PC-9 (cell line): Measurements from ENCODE around the gene PACSIN1. TPM values are rescaled to one million over a fixed set of nuclear protein-coding genes. Genes with fewer than 3 reads are reported as not detected.

ENCODE experiments used
- BruUV-seq: library from RNA; stranded (reverse); fragments of 400-500 nt; replicated peaks from 2 replicates; lab custom pipeline; 2021; lab: Mats Ljungman, UMichigan
- CTCF ChIA-PET: fragments of 300-600 bp; sonication (Branson Sonifier 250); formaldehyde crosslinking; loops from one replicate; lab custom pipeline; 2022; ENCODE audit warnings: antibody characterized with exemption; lab: Charles Lee
- POLR2A ChIA-PET: fragments of 300-600 bp; sonication (Branson Sonifier 250); formaldehyde crosslinking; loops from one replicate; lab custom pipeline; 2022; ENCODE audit warnings: antibody characterized with exemption; ENCODE audit not compliant: unreplicated experiment; lab: Charles Lee
- DNase-seq, 2 experiments: peaks; one replicate each; pipeline versions ENCODE4 v3.0.0 to v3.0.0-alpha.2; 2015 to 2022; ENCODE audit warnings: mixed read lengths in 1 of 2
- H2AFZ ChIP-seq: fragments of 200-600 bp; sonication (generic); 2 replicates; pipeline ENCODE4 v1.8.1; 2017; ENCODE audit warnings: antibody characterized with exemption
- H3F3A ChIP-seq: fragments of 200-600 bp; sonication (generic); 2 replicates; pipeline ENCODE4 v1.8.1; 2017; ENCODE audit warnings: antibody characterized with exemption, mild to moderate bottlenecking, low read depth; ENCODE audit not compliant: insufficient read depth
- H3K27ac ChIP-seq: fragments of 200-600 bp; sonication (generic); 2 replicates; pipeline ENCODE4 v1.6.1; 2016; ENCODE audit warnings: mixed run types
- H3K27me3 ChIP-seq: fragments of 200-600 bp; sonication (generic); 2 replicates; pipeline ENCODE4 v1.6.1; 2016; ENCODE audit warnings: low read depth, mixed run types; ENCODE audit not compliant: insufficient read depth
- H3K36me3 ChIP-seq: fragments of 200-600 bp; sonication (generic); 2 replicates; pipeline ENCODE4 v1.6.1; 2016; ENCODE audit warnings: low read depth, mixed run types
- H3K4me1 ChIP-seq: fragments of 200-600 bp; sonication (generic); replicated peaks from 2 replicates; pipeline ENCODE4 v1.6.1; 2016; ENCODE audit warnings: mixed run types; ENCODE audit not compliant: insufficient read depth
- H3K4me2 ChIP-seq: fragments of 200-600 bp; sonication (generic); 2 replicates; pipeline ENCODE4 v1.6.1; 2017; ENCODE audit warnings: mixed run types
- H3K4me3 ChIP-seq: fragments of 200-600 bp; sonication (generic); 2 replicates; pipeline ENCODE4 v1.6.1; 2016; ENCODE audit warnings: mixed run types
- H3K79me2 ChIP-seq: fragments of 200-600 bp; sonication (generic); 2 replicates; pipeline ENCODE4 v1.6.1; 2017; ENCODE audit warnings: low read depth, mixed run types
- H3K9me2 ChIP-seq: fragments of 200-600 bp; sonication (generic); 2 replicates; pipeline ENCODE4 v1.8.1; 2017; ENCODE audit warnings: mild to moderate bottlenecking; ENCODE audit not compliant: insufficient read depth
- H3K9me3 ChIP-seq: fragments of 200-600 bp; sonication (generic); 2 replicates; pipeline ENCODE4 v1.8.1; 2016; ENCODE audit warnings: low read depth; ENCODE audit not compliant: insufficient read depth
- H4K20me1 ChIP-seq: fragments of 200-600 bp; sonication (generic); 2 replicates; pipeline ENCODE4 v1.8.1; 2017; ENCODE audit not compliant: insufficient read depth
- EZH2 ChIP-seq: fragments of 200-600 bp; sonication (generic); IDR thresholded peaks from 2 replicates; pipeline ENCODE4 v1.8.0; 2017; ENCODE audit warnings: antibody characterized with exemption, low read depth
- intact Hi-C: fragments of 100-400 bp; cut with micrococcal nuclease; formaldehyde crosslinking; loops from one replicate; pipeline ENCODE4 v1.10.0; 2022; ENCODE audit not compliant: unreplicated experiment
- total RNA-seq: library from RNA; stranded (reverse); gene quantifications from 2 replicates; pipeline ENCODE4 v1.2.3, GENCODE V29; 2021
- TF ChIP-seq, protein P1 (sequence below): fragments of 200-600 bp; sonication (generic); conservative IDR thresholded peaks from 2 replicates; pipeline ENCODE4 v1.6.1; 2017; ENCODE audit warnings: mixed run types, antibody characterized with exemption, mild to moderate bottlenecking, moderate library complexity

Gene PACSIN1
- total RNA-seq, 1 experiment from 2014 or later = 5.0 TPM

DNA sequence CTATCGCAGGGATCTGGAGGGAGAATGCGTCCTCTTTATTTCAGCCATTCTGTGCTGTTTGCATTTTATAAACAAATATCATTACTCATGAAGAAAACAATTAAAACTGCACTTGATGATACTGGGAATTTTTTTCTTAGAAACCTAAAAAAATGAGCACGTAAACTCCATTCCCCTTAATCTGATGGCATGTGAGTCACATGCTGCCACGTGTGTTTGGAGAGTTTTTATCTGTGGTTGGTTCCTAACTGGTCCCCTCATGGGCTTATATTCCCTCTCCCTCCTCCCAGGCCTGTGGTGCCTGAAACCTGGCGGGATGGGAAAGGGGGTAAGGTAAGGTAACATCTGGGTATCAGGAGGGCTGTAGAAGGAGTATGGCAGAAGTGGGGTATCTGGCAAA lies 6.5 kb downstream of the PACSIN1 start:
- peaks cover 6% of the 10 kb centered on the region; the same call in 1 of the 2 replicates for H3K4me1 ChIP-seq
- H3F3A ChIP-seq = peaks cover 6% of the 10 kb centered on the region; the same call in 1 of the 2 replicates
- ChIA-PET POLR2A (no interaction called here), CTCF (no interaction called here)
- H3K9me2 ChIP-seq = no peaks in the 10 kb centered on the region
- intact Hi-C loops = no loop called here
- H3K9me3 ChIP-seq = no peaks in the 10 kb centered on the region
- no peak overlapping the region for H3K27ac ChIP-seq
- H3K79me2 ChIP-seq = no peaks in the 10 kb centered on the region
- no peaks in the 10 kb centered on the region for H4K20me1 ChIP-seq
- H3K4me2 ChIP-seq = no peak overlapping the region
- no peak for DNase-seq
- BruUV-seq = no TSS peak
- H3K4me3 ChIP-seq = no peak overlapping the region
- no peak overlapping the region for H2AFZ ChIP-seq
- no peaks in the 10 kb centered on the region for H3K36me3 ChIP-seq
- H3K27me3 ChIP-seq = no peaks in the 10 kb centered on the region
- TF ChIP-seq, protein P1, sequence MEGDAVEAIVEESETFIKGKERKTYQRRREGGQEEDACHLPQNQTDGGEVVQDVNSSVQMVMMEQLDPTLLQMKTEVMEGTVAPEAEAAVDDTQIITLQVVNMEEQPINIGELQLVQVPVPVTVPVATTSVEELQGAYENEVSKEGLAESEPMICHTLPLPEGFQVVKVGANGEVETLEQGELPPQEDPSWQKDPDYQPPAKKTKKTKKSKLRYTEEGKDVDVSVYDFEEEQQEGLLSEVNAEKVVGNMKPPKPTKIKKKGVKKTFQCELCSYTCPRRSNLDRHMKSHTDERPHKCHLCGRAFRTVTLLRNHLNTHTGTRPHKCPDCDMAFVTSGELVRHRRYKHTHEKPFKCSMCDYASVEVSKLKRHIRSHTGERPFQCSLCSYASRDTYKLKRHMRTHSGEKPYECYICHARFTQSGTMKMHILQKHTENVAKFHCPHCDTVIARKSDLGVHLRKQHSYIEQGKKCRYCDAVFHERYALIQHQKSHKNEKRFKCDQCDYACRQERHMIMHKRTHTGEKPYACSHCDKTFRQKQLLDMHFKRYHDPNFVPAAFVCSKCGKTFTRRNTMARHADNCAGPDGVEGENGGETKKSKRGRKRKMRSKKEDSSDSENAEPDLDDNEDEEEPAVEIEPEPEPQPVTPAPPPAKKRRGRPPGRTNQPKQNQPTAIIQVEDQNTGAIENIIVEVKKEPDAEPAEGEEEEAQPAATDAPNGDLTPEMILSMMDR = no peak
- no peak for TF ChIP-seq EZH2

GRCh38 chr6:34473967-34474366 lies 8.1 kb downstream of the PACSIN1 start:
- Histone ChIP-seq H4K20me1 (no peaks in the 10 kb centered on the region), H3K9me2 (no peaks in the 10 kb centered on the region), H3K27ac (no peak overlapping the region), H3K4me3 (no peak overlapping the region), H3K4me2 (no peak overlapping the region), H3K36me3 (no peaks in the 10 kb centered on the region), H2AFZ (no peak overlapping the region), H3K9me3 (no peaks in the 10 kb centered on the region), H3K4me1 (peaks cover 6% of the 10 kb centered on the region; the same call in 1 of the 2 replicates), H3K79me2 (no peaks in the 10 kb centered on the region), H3K27me3 (no peaks in the 10 kb centered on the region), H3F3A (peaks cover 6% of the 10 kb centered on the region; the same call in 1 of the 2 replicates)
- POLR2A ChIA-PET = no interaction called here
- TF ChIP-seq EZH2 = no peak
- TF ChIP-seq, protein P1 = no peak
- BruUV-seq = no TSS peak
- CTCF ChIA-PET = no interaction called here
- intact Hi-C loops = no loop called here
- no peak for DNase-seq

DNA sequence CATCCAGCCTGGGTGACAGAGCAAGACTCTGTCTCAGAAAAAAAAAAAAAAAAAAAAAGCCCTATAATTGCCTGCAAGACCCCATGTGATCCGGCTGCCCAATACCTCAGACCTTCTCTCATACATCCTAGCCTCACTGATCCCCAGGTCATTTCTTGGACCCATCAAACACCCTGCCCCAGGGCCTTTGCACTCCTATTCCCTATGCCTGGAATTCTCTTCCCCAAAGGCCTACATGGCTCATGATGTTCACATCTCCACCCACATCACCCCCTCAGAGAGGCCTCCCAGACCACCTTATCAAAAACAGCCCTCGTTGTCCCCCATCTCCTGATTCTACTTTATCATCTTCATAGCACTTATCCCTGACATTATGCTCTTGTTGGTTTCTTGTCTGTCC lies 8.9 kb downstream of the PACSIN1 start:
- ChIA-PET POLR2A (interaction anchor here (0.6 kb wide), 1 partner anchor 12 kb away, joined by 3 read pairs; no protein-coding TSS in a partner anchor), CTCF (no interaction called here)
- Histone ChIP-seq H3K4me3 (no peak overlapping the region), H3K27ac (no peak overlapping the region), H3K9me2 (no peaks in the 10 kb centered on the region), H4K20me1 (no peaks in the 10 kb centered on the region), H3F3A (peaks cover 6% of the 10 kb centered on the region; the same call in 1 of the 2 replicates), H3K79me2 (no peaks in the 10 kb centered on the region), H3K27me3 (no peaks in the 10 kb centered on the region), H3K36me3 (no peaks in the 10 kb centered on the region), H2AFZ (no peak overlapping the region), H3K4me2 (no peak overlapping the region), H3K9me3 (no peaks in the 10 kb centered on the region), H3K4me1 (peaks cover 6% of the 10 kb centered on the region; the same call in 1 of the 2 replicates)
- no peak for DNase-seq
- BruUV-seq = no TSS peak
- intact Hi-C loops = no loop called here
- TF ChIP-seq, protein P1 = no peak
- no peak for TF ChIP-seq EZH2
